Lower leg skin (tissue), 4 donors: ENCODE data around the gene BHLHE23. TPM values are rescaled to one million over a fixed set of nuclear protein-coding genes. Genes with fewer than 3 reads are reported as not detected.

Experiments
- DNase-seq, 2 donors: peaks; one replicate each; pipeline ENCODE4 v3.0.0-alpha.2; 2019; ENCODE audit warnings: low spot score in 2 of 2
- H3K4me3 ChIP-seq: fragments of 200-600 bp; sonication (generic); 2 replicates; pipeline ENCODE4 v1.5.1; 2017; ENCODE audit warnings: mild to moderate bottlenecking, low read depth; ENCODE audit not compliant: poor library complexity, severe bottlenecking
- CTCF ChIP-seq, 3 donors: fragments of 450-650 bp; IDR thresholded peaks; one replicate each; pipeline ENCODE4 v1.5.1; 2016; ENCODE audit warnings: antibody characterized with exemption in 3 of 3, mild to moderate bottlenecking in 3 of 3, moderate library complexity in 2 of 3
- POLR2A ChIP-seq, 2 donors: fragments of 450-650 bp; IDR thresholded peaks; one replicate each; pipeline ENCODE4 v1.6.1; 2016 to 2017; ENCODE audit warnings: antibody characterized with exemption in 2 of 2, mild to moderate bottlenecking in 1 of 2, moderate library complexity in 1 of 2
- WGBS, 2 donors: methylation state at CpG; one replicate each; pipeline ENCODE4 v1.1.5; 2018; 5-methylcytosine and 5-hydroxymethylcytosine counted together
- intact Hi-C: fragments of 100-400 bp; cut with DNase I; formaldehyde crosslinking; loops from one replicate; pipeline ENCODE4 v1.15.0; 2023; ENCODE audit warnings: low total_unique reads
- total RNA-seq, 4 donors: library from RNA; depleted of rRNA; stranded (reverse); fragments of >200 nt; gene quantifications; one replicate each; pipeline ENCODE4 v1.1.0, GENCODE V29; 2016

Gene BHLHE23
- total RNA-seq, 4 donors from 2014 or later: 0.23 TPM; not detected in 3

GRCh38 chr20:63025534-63026331, 19.0 kb upstream of the BHLHE23 start:
- 24 to 49% methylated on average over 13 to 40 of the region's 45 CpGs for WGBS, 2 donors
- TF ChIP-seq CTCF (IDR thresholded peaks at IDR 0.05) (no peak), POLR2A (IDR thresholded peaks at IDR 0.05) (no peak)
- no peak for DNase-seq
- intact Hi-C loops: no loop called here
- no peak overlapping the region for H3K4me3 ChIP-seq

DNA sequence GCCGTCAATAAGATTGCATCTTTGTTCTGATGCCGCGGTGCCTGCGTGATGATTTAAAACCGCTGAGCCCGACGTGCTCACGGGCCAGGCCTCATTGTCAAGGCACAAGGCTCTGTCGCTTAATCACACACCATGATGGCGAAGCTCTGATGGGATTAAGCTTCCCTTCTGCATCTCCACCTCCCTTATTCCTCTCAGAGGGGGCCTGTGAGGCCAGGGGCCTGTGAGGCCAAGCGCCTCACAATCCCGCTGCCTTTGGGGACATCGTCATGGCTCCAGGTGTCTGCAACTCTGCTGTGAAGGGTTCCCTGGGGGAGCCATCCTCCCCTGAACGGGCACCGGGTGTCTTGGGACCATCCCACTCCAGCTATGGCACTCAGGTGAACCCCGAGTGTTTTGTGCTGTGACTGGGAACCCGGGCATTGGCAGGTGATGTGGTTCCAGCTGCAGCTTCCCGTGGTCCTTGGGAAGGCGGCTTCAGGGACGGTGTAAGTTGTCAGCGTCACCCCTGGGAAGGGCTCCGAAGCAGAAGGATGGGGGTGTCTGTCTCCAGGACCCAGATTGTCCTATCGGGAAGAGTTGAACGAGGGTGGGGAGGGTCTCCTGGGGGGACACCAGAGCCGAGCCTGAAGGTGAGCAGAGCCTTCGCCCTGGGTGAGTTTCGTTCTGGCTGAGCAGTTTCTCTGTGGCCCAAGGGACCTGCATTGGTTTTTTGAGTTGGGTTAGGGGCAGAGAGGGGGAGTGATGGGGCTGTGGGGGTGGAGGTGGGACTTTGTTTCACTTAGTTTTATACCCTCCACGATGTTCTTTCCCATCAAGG, 18.0 kb upstream of the BHLHE23 start:
- WGBS, 2 donors: 61 to 70% methylated on average over 28 of the region's 28 CpGs
- intact Hi-C loops: no loop called here
- TF ChIP-seq POLR2A (IDR thresholded peaks at IDR 0.05) (no peak), CTCF (IDR thresholded peaks at IDR 0.05) (no peak)
- no peak overlapping the region for H3K4me3 ChIP-seq
- DNase-seq: no peak

DNA sequence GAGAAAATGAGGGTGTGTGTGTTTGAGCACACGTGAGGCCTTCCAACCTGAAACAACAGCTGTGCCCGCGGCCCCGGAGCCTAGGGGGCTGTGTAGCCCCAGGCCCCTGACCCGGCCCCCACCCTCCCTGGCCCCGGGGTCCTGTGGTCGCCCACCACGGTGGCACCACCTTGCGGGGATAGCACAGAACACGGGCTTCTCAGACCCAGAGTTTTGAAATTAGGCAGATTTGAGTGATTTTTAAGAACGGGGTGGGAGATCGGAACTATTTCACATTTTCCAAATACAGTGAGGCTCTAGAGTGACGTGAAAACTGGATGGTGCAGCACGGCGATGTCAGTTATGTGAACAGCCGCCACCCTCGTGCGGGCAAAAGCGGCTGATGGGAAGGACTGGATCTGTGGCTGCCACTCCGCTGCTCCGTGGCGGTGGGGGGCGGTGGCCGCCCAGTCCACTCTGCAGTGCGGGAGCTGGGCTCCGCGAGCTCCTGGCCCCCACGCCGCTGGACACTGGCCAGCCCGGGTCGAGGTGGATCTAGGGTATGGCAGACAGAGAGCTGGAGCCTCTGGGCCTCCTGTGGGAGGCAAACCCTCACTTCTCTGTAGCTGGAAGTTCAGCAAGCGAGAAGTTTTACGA, 17.3 kb upstream of the BHLHE23 start:
- WGBS, 2 donors: 79 to 80% methylated on average over 25 to 33 of the region's 33 CpGs
- no peak for DNase-seq
- intact Hi-C loops: no loop called here
- TF ChIP-seq POLR2A (IDR thresholded peaks at IDR 0.05) (no peak), CTCF (IDR thresholded peaks at IDR 0.05) (no peak)
- H3K4me3 ChIP-seq: no peak overlapping the region

GRCh38 chr20:63023071-63023935, 16.5 kb upstream of the BHLHE23 start:
- 67 to 68% methylated on average over 28 to 31 of the region's 31 CpGs for WGBS, 2 donors
- no peak for DNase-seq
- no peak for TF ChIP-seq POLR2A (IDR thresholded peaks at IDR 0.05)
- no peak for TF ChIP-seq CTCF (IDR thresholded peaks at IDR 0.05)
- H3K4me3 ChIP-seq: no peak overlapping the region
- intact Hi-C loops: no loop called here

GRCh38 chr20:63022501-63022900, 15.7 kb upstream of the BHLHE23 start:
- H3K4me3 ChIP-seq: no peak overlapping the region
- WGBS, 2 donors: 28 to 43% methylated on average over 12 of the region's 12 CpGs
- intact Hi-C loops: no loop called here
- TF ChIP-seq CTCF (IDR thresholded peaks at IDR 0.05) (no peak), POLR2A (IDR thresholded peaks at IDR 0.05) (no peak)
- no peak for DNase-seq
